Keratinocyte (primary cell): ENCODE data around the gene TFF3.

Experiments
- CTCF ChIP-seq, 3 experiments: IDR thresholded peaks in 1 of 3; conservative IDR thresholded peaks in 1 of 3; optimal IDR thresholded peaks in 1 of 3; 2 replicates in 2 of 3; 3 replicates in 1 of 3; pipeline versions ENCODE3 to v1.5.1; 2011; ENCODE audit warnings: low read length in 3 of 3, mild to moderate bottlenecking in 3 of 3, moderate library complexity in 2 of 3, control low read depth in 1 of 3, inconsistent platforms in 1 of 3; ENCODE audit not compliant: insufficient read depth in 2 of 3; ENCODE audit errors: extremely low read depth in 1 of 3
- EZH2 ChIP-seq: IDR thresholded peaks from one replicate; pipeline ENCODE4 v1.6.1; 2012; ENCODE audit warnings: inconsistent platforms, mild to moderate bottlenecking, low read length, moderate library complexity

GRCh38 chr21:42363312-42363711, 48.1 kb upstream of the TFF3 start:
- TF ChIP-seq CTCF (optimal IDR thresholded peaks at IDR 0.05 in 1 of 3, IDR thresholded peaks at IDR 0.05 in 1 of 3, conservative IDR thresholded peaks at IDR 0.05 in 1 of 3; ENCODE audit: extremely low read depth in 1 of 3, insufficient read depth in 2 of 3, low read length in 3 of 3) (no peak), EZH2 (no peak)
